ENCODE data around the gene SHCBP1.

SHCBP1 gene

DNA sequence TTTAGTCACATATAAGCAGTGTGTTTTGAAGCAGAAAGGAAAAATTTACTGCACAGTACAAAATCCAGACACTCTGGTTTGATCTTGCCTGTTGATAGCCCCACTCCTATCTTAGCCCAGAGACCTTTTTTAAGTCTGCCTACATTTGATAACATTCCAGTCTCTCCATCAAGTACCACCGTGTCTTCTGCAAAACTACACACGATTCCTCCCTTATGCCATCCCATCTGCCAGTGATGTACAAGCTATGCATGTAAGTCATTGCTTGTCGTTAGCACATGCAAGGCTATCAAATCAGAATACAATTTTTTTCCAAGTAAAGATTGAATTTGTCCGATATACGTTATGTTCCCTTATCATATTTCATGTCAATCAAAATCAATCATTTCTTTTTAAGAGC lies 14.9 kb downstream of the SHCBP1 start:
- TF ChIP-seq, protein P1, sequence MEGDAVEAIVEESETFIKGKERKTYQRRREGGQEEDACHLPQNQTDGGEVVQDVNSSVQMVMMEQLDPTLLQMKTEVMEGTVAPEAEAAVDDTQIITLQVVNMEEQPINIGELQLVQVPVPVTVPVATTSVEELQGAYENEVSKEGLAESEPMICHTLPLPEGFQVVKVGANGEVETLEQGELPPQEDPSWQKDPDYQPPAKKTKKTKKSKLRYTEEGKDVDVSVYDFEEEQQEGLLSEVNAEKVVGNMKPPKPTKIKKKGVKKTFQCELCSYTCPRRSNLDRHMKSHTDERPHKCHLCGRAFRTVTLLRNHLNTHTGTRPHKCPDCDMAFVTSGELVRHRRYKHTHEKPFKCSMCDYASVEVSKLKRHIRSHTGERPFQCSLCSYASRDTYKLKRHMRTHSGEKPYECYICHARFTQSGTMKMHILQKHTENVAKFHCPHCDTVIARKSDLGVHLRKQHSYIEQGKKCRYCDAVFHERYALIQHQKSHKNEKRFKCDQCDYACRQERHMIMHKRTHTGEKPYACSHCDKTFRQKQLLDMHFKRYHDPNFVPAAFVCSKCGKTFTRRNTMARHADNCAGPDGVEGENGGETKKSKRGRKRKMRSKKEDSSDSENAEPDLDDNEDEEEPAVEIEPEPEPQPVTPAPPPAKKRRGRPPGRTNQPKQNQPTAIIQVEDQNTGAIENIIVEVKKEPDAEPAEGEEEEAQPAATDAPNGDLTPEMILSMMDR (IDR thresholded peaks at IDR 0.05; ENCODE audit: borderline replicate concordance, insufficient read depth, low read depth, low read length) = no peak
- no peak overlapping the region for H3K4me3 ChIP-seq (ENCODE audit: low read depth, low read length)

DNA sequence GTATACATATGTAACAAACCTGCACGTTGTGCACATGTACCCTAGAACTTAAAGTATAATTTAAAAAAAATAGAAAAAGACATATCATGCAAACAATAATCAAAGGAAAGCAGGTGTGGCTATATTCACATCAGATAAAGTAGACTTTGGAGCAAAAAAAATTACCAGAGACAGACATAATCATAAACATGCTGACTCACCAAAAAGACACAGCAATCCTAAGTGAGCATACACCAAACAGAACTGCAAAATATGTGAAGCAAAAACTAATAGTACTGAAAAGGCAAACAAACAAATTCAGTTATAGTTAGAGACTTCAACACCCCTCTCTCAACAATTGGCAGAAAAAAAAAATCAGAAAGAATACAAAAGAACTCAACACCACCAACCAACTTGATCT lies 29.9 kb downstream of the SHCBP1 start:
- no peak overlapping the region for H3K4me3 ChIP-seq (ENCODE audit: low read depth, low read length)
- TF ChIP-seq, protein P1 (IDR thresholded peaks at IDR 0.05; ENCODE audit: borderline replicate concordance, insufficient read depth, low read depth, low read length) = no peak

DNA sequence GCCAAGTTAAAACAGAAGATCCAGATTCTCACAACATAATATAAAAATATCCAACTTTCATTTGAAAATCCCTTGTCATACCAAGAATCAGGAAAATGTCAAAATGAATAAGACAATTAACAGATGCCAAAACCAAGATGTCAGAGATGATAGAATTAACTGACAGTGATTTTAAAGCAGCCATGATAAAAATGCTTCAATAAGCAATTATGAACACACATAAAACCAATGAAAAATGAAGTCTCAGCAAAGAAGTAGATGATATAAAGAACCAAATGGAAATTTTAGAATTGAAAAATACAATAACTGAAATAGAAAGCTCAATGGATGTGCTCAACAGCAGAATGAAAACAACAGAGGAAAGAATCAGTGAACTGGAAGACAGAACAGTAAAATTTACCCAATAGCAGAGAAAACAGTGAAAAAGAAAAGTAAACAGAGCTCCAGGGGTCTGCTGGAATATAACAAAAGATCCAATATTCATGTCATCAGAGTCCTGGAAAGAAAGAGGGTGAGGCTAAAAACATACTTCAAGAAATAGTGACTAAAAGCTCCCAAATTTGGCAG lies 35.1 kb downstream of the SHCBP1 start:
- no peak overlapping the region for H3K4me3 ChIP-seq (ENCODE audit: low read depth, low read length)
- TF ChIP-seq, protein P1 (IDR thresholded peaks at IDR 0.05; ENCODE audit: borderline replicate concordance, insufficient read depth, low read depth, low read length) = no peak

DNA sequence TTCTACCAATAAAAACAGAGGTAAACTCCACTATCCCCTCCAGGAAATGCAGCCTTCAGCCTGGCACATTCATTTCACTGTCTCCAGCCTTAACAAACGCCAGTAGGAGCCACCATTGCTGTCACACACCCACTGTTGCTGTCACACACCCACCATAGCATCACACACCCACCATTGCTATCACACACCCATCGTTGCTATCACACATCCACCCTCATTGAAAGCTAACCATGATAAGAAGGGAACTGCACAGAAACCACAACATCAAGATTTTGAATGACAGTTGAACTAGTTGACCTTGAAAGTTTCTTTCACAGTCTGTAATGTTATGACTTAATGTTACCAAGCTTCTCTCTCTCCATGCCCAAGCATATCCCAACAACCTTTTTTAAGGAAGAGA lies 38.1 kb downstream of the SHCBP1 start:
- TF ChIP-seq, protein P1 (IDR thresholded peaks at IDR 0.05; ENCODE audit: borderline replicate concordance, insufficient read depth, low read depth, low read length) = no peak
- H3K4me3 ChIP-seq (ENCODE audit: low read depth, low read length) = no peak overlapping the region

DNA sequence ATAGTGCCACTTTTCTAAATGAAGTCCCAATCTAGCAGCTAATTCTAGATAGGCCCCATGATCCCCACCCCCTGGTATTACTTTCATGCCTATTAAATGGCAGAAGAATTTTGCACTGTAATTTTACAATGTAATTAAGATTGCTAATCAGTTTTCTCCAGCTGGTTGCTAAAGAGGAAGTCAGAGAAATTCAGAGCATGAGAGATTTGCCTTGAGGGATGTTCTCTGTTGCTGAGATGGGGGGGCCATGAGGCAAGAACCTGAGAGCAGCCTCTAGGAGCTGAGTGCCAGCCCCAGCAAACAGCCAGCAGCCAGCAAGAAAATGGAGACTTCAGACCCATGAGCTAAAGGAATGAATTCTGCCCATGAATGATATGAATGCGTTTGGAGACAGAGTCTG lies 38.9 kb downstream of the SHCBP1 start:
- H3K4me3 ChIP-seq (ENCODE audit: low read depth, low read length) = no peak overlapping the region
- TF ChIP-seq, protein P1 (IDR thresholded peaks at IDR 0.05; ENCODE audit: borderline replicate concordance, insufficient read depth, low read depth, low read length) = no peak

DNA sequence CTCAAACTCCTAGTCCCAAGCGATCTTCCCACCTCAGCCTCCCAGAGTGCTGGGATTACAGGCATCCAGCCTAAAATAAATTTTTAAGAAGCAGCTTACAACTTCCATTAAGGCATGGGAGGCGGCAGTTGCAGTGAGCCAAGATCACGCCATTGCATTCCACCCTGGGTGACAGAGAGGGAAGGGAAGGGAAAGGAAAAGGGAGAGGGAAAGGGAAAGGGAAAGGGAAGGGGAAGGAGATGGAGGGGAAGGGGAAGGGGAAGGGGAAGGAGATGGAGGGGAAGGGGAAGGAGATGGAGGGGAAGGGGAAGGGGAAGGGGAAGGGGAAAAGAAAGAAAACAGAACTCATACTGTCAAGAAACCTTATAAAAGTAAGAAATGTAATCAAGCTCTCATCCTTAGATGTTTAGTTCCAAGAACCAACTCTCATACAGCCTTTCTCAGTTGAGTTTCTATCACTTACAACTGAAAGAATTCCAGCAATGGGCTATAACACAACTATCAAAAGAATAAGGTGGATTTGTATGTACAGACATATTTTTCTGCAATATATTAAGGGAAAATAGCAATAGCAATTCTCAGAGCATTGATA lies 43.1 kb downstream of the SHCBP1 start:
- TF ChIP-seq, protein P1 (IDR thresholded peaks at IDR 0.05; ENCODE audit: borderline replicate concordance, insufficient read depth, low read depth, low read length) = no peak
- H3K4me3 ChIP-seq (ENCODE audit: low read depth, low read length) = no peak overlapping the region

DNA sequence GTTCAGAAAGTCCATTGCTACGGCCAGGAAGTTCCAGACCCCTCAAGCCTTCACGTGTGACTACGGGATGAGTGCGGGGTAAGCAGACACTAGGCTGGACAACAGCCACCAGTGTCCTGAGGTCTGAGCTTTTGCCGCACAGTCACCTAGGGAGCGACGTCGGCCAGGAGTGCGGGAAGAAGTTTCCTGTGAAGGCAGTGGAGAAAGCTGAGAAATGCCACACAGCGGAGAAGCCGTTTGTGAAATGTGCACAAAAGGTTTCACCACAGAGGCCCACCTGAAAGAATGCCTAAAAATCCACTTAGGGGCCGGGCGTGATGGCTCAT lies 47.4 kb downstream of the SHCBP1 start:
- H3K4me3 ChIP-seq (ENCODE audit: low read depth, low read length) = no peak overlapping the region
- TF ChIP-seq, protein P1 (IDR thresholded peaks at IDR 0.05; ENCODE audit: borderline replicate concordance, insufficient read depth, low read depth, low read length) = no peak

Data from GM12875 (cell line).